ENCODE results near the gene RAD54L.
"Not testable (repeated sequence)": the region's sequence is repeated elsewhere in the genome, so short reads cannot be mapped to it uniquely, and the experiment has no call there.

GRCh38 chr1:46322191-46322590, 74.6 kb downstream of the RAD54L start:
- TF ChIP-seq, protein P1, sequence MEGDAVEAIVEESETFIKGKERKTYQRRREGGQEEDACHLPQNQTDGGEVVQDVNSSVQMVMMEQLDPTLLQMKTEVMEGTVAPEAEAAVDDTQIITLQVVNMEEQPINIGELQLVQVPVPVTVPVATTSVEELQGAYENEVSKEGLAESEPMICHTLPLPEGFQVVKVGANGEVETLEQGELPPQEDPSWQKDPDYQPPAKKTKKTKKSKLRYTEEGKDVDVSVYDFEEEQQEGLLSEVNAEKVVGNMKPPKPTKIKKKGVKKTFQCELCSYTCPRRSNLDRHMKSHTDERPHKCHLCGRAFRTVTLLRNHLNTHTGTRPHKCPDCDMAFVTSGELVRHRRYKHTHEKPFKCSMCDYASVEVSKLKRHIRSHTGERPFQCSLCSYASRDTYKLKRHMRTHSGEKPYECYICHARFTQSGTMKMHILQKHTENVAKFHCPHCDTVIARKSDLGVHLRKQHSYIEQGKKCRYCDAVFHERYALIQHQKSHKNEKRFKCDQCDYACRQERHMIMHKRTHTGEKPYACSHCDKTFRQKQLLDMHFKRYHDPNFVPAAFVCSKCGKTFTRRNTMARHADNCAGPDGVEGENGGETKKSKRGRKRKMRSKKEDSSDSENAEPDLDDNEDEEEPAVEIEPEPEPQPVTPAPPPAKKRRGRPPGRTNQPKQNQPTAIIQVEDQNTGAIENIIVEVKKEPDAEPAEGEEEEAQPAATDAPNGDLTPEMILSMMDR (IDR thresholded peaks at IDR 0.05; ENCODE audit: poor library complexity, severe bottlenecking): not testable (repeated sequence)
- TF ChIP-seq POLR2AphosphoS5 (IDR thresholded peaks at IDR 0.05); TAF1 (IDR thresholded peaks at IDR 0.05; ENCODE audit: low read depth); EP300 (conservative IDR thresholded peaks at IDR 0.05; ENCODE audit: poor library complexity, severe bottlenecking); EZH2 (IDR thresholded peaks at IDR 0.05; ENCODE audit: borderline replicate concordance, insufficient read depth, low read length, poor library complexity, severe bottlenecking); RAD21 (conservative IDR thresholded peaks at IDR 0.05): not testable (repeated sequence)
